G401 (cell line): ENCODE data around the gene LAIR2. TPM values are rescaled to one million over a fixed set of nuclear protein-coding genes. Genes with fewer than 3 reads are reported as not detected.

Source experiments
- total RNA-seq: library from RNA; depleted of rRNA; stranded (reverse); fragments of >200 nt; shearing (Covaris generic); gene quantifications from 2 replicates; pipeline ENCODE4 v1.2.3, GENCODE V29; 2014; rRNA removed

LAIR2 gene
- total RNA-seq, 1 experiment from 2014 or later, result not detected

Other genes starting within 250 kb of the LAIR2 start
- not detected in 2 replicates for gene LILRB5, start 245.6 kb upstream of the LAIR2 start, total RNA-seq
- gene LILRB2, start 221.7 kb upstream of the LAIR2 start, total RNA-seq, result not detected in 2 replicates
- not detected in 2 replicates for gene LILRA5, start 189.7 kb upstream of the LAIR2 start, total RNA-seq
- not detected in 2 replicates for gene LILRA4, start 163.7 kb upstream of the LAIR2 start, total RNA-seq
- 0.37 TPM in 1 of 2 replicates, not detected in the other for gene LAIR1, start 137.9 kb upstream of the LAIR2 start, total RNA-seq
- 0.10 and 0.12 TPM in 2 replicates for gene TTYH1, start 87.4 kb upstream of the LAIR2 start, total RNA-seq
- gene LENG8, start 53.6 kb upstream of the LAIR2 start, total RNA-seq, result 5.3 and 12.4 TPM in 2 replicates
- 20.6 and 20.7 TPM in 2 replicates for gene LENG9, start 39.1 kb upstream of the LAIR2 start, total RNA-seq
- gene CDC42EP5, start 29.5 kb upstream of the LAIR2 start, total RNA-seq, result 85.4 and 87.3 TPM in 2 replicates
- gene LILRA2, start 71.0 kb downstream of the LAIR2 start, total RNA-seq, result not detected in 2 replicates
- gene LILRA1, start 90.8 kb downstream of the LAIR2 start, total RNA-seq, result not detected in 2 replicates
- not detected in 2 replicates for gene LILRB1, start 127.7 kb downstream of the LAIR2 start, total RNA-seq
- gene LILRB4, start 160.2 kb downstream of the LAIR2 start, total RNA-seq, result not detected in 2 replicates
- not detected in 2 replicates for gene KIR3DL3, start 221.6 kb downstream of the LAIR2 start, total RNA-seq
- not detected in 2 replicates for gene KIR2DL3, start 235.7 kb downstream of the LAIR2 start, total RNA-seq